T follicular helper cell (primary cell): ENCODE data around the gene UNG.
"Not testable (repeated sequence)": the region's sequence is repeated elsewhere in the genome, so short reads cannot be mapped to it uniquely, and the experiment has no call there.

Source experiments
- DNase-seq: peaks from one replicate; pipeline ENCODE4 v3.0.0-alpha.2; 2020; ENCODE audit warnings: low read depth

Gene UNG

GRCh38 chr12:109121346-109121880, 24.0 kb downstream of the UNG start:
- no peak for DNase-seq

- no peak for DNase-seq
These were observed 27.7 kb downstream of the UNG start for GRCh38 chr12:109124878-109125648.

- DNase-seq: no peak
These were observed 28.4 kb downstream of the UNG start for GRCh38 chr12:109125791-109126190.

- DNase-seq: no peak
These were observed 29.4 kb downstream of the UNG start for GRCh38 chr12:109126784-109127183.

GRCh38 chr12:109127533-109128242, 30.3 kb downstream of the UNG start:
- DNase-seq: no peak

- DNase-seq: no peak
These were observed 33.1 kb downstream of the UNG start for GRCh38 chr12:109130297-109131153.

- no peak for DNase-seq
These were observed 34.0 kb downstream of the UNG start for GRCh38 chr12:109131154-109132050.

GRCh38 chr12:109134186-109134917, 37.0 kb downstream of the UNG start:
- no peak for DNase-seq

- DNase-seq: no peak
These were observed 39.7 kb downstream of the UNG start for GRCh38 chr12:109137055-109137454.

GRCh38 chr12:109139360-109139759, 42.0 kb downstream of the UNG start:
- no peak for DNase-seq

GRCh38 chr12:109139791-109140190, 42.4 kb downstream of the UNG start:
- DNase-seq: no peak

- no peak for DNase-seq
These were observed 43.2 kb downstream of the UNG start for GRCh38 chr12:109140560-109140959.

- no peak for DNase-seq
These were observed 46.8 kb downstream of the UNG start for GRCh38 chr12:109144224-109144623.

GRCh38 chr12:109147126-109147525, 49.7 kb downstream of the UNG start:
- DNase-seq: not testable (repeated sequence)

- no peak for DNase-seq
These were observed 50.6 kb downstream of the UNG start for GRCh38 chr12:109147954-109148353.

- DNase-seq: no peak
These were observed 52.8 kb downstream of the UNG start for GRCh38 chr12:109150124-109150640.

- DNase-seq: no peak
These were observed 54.1 kb downstream of the UNG start for GRCh38 chr12:109151457-109151856.

GRCh38 chr12:109153821-109154441, 56.5 kb downstream of the UNG start:
- DNase-seq: no peak
